HG03558 (cell line): Measurements from ENCODE around the gene PAFAH2.
A peak's percentile ranks its signal among the peaks of the same experiment; 100 is the strongest.

Source experiments
- ATAC-seq: cut with Tn5 transposase; IDR thresholded peaks from one replicate; pipeline ENCODE4 v1.9.1; 2021; ENCODE audit warnings: moderate number of reproducible peaks; ENCODE audit not compliant: unreplicated experiment; ENCODE audit errors: extremely low read depth

Gene PAFAH2

DNA sequence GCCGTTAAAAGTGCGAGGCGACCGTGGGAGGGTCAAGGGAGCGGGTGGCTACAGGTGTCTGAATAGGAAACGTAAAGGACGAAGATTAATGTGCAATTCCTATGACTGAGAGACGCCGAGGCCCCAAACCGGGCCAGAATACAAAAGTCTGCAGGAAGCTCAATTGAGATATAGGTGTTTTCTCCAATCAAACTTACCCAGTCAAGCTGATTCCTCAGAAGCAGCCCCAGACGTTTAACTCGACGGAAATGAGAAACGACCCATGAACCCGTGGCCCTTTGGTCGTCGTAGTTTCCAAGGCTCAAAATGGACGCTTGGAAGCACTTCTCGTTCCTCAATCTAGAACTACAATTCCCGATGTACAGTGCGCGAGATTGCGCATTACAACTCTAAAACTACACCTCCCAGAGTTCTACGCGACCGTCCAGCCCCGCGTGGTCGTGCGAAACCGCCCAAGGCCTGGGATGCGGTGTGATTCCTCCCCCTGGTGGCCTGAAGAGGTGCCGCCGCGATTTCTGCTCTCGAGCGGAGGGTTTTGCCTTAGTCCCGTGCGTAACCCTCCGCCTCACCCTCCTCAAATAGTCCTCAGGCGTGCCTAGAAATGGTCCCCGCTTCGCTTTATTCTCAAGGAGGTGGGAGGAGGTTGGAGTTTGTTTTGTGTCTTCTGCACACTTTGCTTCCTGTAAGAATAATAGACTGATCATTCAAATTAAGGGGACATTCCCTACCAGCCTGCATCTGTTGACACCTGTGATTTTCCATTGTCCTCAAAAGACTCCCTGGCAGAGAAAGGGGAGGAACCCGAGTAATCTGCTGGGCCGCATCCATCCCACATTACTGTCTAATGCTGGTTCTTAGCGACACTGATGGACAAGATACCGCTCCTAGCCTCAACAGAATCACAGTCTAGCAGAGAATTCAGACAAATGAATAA is at the start of gene PAFAH2:
PAFAH2 (minus strand) TSS at position 236 of the 934 bp plus-strand sequence. CDS start 7,247 bp downstream, outside the sequence.
- peak; percentile 89 for ATAC-seq

DNA sequence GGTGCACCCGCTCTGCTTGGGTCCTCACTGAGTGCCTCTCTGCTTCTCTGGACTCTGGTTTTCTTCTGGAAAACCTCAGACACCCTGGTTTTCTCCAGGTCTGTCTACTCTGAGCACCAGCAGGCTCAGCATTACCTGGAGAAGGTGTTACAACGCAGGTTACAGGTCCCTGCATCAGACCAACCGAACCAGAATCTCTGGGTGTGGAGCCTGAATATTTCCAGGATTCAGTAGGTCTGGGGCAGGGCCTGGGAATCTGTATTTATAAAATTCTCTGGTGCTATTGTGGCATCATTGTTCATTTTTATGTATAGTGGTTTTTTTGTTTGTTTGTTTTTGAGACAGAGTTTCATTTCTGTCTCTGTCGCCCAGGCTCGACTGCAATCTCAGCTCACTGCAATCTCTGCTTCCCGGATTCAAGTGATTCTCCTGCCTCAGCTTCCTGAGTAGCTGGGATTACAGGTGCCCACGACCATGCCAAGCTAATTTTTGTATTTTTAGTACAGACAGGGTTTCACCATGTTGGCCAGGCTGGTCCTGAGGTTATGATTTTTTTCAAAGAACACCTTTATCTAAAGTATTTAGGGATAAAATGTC is 49.5 kb upstream of the PAFAH2 start:
- ATAC-seq = no peak

DNA sequence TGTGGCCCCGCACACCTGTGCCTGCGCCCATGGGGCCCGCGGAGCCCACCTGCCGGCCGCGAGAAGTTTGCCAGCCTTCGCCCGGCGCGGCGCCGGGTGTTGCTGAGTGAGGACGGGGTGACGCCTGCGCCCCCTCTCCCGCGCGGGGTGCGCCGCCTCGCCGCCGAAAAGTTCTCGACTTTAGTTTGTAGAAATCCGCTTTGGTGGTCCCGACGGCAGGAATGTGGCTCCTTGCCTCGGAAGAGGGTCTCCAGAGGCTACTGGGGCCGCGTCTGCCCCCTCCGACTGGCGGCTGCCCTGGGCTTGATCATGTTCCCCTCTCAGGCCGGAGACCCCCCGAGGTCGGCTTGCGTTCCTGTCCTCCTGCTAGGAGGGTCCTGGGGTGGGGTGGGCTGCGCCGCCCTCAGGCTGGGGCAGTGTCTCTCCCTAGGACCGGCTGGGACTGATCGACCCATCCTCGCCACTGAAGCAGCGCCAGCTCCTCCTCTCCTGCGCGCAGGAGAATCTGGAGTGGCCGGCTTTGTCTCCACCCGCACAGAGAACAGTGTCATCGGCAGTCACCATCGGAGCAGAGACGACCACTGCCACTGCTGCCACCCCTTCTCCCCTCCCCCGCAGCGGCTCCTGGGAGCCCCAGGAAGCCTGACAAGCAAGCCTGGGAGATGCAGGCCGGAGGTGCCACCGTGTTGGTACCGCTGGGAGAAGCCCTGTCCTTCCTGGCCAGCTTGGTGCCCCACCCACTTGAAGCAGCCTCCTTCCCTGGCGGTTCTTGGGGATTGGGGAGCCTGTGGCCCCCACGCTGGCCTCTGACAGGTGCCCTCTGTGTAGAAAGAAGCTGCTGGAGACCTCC is 48.6 kb upstream of the PAFAH2 start:
- ATAC-seq = no peak

DNA sequence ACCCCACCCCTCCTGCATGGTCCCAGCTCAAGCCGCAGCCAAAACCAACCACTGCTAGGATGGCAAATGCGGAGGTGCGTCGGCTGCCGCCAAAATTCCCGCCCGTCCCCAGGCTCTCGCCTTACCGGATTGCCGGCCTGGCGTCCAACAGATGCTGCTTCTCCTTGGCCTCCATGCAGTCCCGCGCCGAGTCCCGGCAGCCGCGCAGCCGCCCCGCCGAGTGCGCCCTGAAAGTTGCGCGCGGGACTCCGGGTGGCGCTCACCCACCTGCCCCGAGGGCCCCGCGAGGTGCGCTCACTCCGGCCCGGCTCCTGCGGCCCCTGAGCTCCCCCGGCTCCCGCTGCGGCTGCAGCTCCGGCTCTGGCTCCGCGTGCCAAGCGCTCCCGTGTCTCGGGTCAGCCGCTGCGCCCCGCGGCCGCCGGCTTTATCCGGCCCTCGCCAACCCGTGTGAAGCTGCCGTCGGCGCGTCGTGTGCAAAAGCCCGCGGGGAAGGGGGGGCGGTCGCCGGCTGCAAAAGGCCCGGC is 47.9 kb upstream of the PAFAH2 start, which contains the start of gene SLC30A2:
SLC30A2 (minus strand) TSS at position 397 of the 524 bp plus-strand sequence; CDS start at position 175, 222 bp downstream.
- ATAC-seq = no peak

DNA sequence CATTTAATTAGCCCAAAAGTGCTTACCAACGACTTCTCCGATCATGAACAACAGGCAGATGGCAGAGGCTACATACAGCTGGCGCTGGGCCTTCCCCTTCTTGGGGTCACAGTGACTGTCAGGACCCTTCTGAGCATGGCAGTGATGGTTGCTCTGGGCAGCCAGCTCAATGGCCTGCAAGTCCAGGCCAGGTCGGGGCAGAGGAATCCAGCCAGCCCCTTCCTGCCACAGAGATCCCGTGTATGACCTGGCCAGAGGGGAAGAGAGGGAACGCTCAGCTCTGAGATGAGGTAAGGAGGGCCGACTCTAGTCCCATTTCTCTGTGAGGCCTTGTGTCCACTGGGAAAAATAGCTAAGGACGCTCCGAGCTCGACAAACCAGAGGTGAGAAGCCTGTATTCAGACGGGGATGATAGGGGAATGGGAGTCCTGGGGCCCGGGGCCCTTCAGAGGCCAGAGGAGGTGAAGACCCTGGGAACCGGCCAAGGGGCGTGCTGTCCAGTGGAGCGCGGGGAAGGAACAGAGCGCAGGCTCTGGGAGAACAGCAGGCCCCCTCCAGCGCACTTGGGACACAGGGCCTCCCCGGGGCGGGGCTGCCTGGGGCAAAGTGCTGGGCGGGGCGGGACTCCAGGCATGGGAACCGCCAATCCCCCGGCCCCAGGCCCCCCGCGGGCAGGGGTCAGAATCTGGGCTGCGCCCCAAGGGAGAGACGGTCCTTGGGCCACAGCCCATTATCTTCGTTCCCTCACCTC is 47.3 kb upstream of the PAFAH2 start:
- no peak for ATAC-seq

DNA sequence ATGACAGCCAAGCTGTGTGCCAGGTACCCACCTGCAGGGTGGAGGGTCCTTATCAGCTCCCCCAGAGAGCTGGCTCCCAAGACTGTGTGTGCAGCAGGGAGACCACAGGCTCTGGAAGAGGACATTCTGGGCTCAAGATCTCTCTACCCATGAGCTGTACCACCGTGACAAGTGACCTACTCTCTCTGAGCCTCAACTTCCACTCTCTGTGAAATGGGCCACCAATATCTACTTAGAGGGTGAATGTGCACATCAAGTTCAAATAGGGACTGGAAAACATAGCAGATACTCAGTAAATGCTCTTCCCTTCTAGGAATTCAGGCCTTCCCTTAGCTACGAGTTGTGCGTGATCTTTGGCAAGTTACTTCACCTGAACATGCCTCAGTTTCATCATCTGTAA is 46.6 kb upstream of the PAFAH2 start:
- ATAC-seq = no peak

DNA sequence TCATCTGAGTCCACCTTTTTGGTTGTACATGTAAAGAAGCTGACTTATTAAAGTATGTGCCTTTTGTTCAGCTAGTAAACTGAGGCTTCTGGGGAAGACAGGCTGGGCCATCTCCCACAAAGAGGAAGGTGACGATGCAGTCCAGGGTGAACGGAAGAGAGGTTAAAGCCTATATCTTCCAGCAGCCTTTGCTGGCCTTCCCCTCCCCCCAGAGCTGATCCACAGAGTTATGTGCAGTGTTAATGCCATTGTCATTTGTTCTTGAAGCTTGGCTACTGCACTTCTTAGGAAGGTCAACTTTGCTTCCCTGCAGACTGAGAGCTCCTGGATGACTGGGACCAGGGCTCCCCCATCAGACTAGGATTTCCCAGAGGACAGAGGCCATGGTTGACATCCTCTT is 45.9 kb upstream of the PAFAH2 start:
- no peak for ATAC-seq

DNA sequence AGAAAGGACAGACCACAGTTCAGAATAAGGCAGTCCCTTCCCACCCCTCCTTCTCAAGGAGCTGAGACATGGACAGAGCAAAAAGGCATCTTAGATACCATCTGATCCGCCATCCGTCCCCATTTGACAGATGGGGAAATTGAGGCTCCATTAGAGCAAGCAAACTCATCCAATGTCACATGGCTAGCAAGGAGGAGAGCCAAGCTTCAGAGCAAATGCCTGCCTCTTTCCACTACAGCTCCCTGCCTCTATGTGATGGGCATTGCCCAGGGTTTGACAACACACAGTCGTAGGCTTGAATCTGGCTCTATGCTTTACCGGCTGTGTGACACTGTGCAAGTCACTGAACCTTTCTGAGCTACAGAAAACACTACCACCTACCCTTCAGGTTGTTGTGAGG is 44.1 kb upstream of the PAFAH2 start:
- ATAC-seq = no peak

DNA sequence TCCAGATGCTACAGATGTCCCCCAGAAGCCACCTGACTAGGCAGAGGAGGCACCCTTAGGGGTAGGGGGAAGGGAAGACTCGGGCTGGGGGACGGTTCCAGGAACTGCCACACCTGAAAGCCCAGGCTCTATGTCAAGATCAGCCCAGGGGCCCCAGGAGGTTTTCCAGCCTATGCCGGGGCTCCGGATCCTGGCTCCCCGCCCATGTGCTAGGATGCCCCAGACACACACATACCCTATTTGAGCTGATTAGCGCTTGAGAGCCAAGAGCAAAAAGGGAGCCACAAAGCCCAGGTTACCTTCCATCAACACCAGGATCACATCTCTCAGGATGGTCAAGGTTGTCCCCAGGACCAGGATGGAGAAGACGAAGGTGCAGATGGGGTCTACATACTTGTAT is 43.5 kb upstream of the PAFAH2 start:
- ATAC-seq = no peak

DNA sequence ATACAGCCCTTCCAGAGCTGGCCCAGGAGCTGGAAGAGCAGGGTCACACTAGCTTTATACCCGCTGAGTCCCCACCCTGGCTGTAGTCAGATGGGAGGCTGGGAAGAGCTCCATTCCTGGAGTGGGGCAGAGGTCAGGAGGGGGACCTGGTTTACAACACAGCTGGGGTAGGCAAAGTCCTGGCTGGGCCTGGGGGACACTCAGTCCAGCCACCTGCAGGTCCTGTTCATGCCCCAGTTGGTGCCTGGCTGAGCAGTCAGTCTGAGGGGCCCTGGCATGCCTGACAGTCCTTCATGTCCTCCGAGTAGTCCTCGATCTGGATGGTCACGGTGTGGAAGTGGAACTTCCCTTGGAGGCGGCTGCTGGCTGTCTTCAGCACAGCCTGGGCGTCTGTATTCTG is 41.0 kb upstream of the PAFAH2 start:
- no peak for ATAC-seq

DNA sequence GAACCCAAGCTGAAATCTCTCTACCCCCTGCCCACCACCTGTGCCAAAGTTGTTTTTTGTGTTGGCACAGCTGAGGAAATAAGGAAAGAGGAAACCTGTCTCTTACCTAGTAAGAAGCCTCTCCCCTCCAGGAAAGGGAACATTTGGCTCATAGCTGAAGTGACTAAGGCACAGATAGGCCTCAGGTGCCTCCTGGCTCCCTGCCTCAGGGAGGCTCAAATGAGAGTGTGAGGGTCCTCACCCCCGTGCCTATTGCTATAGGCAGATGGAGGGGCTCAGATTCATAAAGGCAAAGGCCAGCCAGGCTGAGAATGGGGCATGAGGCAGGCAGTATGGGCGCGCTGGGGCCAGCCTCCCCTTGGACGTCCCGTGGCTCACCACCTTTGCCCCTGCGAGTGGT is 40.6 kb upstream of the PAFAH2 start:
- no peak for ATAC-seq

DNA sequence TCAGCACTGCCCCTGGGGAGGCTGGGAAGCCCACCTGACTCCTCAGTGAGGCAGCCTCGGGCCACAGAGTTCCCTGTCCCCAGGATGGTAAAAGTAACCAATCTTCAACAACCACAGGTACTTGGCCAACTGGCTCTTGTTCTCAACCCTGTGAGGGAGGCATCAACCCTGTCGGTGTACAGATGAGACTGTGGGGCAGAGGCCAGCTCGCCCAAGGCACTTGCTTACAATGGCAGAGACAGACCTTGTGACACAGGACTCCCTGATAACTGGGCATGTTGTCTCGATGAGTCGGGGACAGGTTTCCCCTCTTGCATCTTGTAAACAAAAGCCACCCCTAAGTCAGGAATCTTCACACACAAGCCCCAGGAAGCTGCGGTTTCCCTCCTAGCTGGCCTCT is 40.0 kb upstream of the PAFAH2 start:
- ATAC-seq = no peak

DNA sequence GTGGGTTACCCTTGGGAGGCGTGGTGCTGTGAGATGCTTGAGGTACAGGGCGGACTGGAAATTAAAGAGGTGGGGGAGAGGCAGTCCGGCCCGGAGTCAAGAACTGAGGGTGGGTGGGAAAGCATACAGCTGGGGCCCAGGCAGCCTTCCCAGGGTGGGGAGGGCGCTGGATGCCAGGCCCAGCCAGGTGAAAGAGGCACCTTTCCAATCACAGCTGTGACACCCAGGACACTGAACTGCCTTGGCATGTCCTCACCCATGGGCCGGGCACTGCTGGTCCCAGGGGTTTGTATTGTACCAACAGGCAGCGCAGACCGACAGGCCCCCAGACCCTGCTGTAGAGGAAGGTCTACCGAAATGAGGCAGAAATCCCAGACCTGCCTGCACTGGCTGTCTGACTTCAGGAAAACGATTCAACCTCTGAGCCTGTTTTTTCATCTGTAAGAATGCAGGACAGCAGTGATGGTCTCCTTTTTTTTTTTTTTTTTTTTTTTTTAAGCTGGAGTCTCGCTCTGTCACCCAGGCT is 39.0 kb upstream of the PAFAH2 start:
- ATAC-seq = no peak

DNA sequence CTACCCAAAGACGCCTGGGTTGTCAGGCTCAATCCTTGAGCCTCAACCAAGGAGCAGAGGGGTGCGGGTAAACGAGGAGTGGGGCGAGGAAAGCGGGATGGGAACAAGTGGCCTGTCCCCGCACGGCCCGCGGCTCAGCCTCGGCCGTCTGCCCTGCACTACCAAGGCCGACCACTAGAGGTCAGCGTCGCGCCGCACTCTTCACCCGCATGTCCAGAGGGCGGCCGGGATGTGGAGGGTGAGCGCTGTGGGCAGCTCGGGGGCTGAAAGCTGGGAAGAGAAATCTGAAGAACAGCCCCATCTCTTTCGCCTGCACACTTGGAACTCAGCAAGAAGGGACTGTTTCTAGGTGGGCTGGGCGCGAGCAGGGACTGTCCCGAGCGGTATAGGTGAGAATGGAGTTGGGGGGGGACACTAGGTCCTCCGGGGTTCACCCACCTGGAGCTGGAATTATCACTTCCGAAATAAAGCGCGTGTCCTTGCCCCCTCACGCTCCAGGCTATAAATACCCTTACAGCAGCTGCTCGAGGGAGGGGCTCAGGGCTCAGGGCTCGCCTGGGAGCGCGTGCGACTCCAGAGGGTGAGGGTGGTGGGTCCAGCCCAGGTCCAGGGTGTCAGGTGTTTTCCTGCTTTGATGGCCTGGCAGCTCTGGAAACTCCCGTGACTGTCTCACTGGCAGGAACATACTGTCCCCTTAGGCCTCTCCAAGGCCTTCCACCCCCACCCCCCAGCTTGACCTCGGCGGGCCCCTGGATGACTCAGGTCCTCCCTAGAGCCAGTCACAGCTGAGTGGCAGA is 38.3 kb upstream of the PAFAH2 start:
- no peak for ATAC-seq

DNA sequence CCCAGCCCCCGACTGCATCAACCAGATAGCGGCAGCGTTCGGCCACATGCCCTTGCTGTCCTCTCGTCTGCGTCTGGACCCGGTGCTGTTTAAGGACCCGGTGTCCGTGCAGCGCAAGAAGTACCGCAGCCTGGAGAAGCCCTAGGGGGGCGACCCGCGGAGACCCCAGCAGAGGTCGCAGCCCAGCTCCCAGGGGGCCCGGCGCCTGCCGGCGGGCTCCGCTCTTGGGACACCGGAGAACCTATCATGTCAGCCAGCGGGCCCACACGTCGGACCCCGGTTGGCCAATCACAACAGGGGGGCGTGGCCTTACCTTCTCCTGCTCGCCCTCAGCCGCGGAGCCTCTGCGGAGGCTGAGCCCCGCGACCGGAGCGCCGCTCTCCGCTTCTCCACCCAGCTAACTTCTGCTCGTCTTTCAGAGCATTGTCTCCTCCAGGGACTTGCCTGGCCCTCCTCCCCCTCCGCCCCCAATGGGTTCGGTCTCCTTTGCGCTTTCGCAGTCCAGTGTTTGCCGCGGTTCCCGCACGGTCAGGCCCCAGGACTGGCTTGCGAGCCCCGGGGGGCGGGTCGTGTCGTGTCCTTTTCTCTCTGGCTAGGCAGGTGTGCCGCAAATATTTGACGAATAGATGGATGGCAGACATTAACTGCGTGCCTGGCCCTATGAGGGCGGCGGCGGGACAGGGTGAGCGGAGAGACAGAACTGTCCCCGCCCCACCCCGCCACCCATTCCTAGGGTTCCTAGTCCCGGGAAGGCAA is 37.5 kb upstream of the PAFAH2 start:
- ATAC-seq = peak; percentile 55

DNA sequence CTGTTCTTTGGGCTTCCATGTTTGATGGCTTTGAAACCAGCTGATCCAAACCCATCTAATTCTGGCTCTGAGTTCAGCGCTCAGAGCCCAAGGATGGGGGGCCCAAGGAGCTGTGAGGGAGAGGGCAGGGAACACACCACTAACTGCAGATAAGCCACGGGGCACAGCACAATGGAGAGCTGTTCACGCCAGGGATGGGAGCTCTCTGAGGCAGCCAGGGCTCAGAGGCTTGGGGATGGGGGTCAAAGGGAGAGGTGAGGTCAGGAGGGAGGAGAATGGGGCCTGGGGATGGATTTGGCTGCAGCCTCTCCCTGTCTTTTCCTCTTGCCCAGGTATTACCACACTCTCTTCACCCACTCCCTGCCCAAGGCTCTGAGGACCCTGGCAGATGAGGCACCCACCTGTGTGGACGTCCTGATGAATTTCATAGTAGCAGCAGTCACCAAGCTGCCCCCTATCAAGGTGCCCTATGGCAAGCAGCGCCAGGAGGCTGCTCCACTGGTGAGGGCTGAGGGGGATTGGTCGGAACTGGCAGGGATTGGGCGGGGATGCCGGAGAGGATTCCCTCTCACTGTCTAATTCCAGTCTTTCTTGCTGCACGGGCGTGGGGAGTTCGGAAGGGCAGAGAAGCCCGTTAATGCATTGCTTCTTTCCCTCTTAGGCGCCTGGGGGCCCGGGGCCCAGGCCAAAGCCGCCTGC is 36.8 kb upstream of the PAFAH2 start:
- no peak for ATAC-seq

DNA sequence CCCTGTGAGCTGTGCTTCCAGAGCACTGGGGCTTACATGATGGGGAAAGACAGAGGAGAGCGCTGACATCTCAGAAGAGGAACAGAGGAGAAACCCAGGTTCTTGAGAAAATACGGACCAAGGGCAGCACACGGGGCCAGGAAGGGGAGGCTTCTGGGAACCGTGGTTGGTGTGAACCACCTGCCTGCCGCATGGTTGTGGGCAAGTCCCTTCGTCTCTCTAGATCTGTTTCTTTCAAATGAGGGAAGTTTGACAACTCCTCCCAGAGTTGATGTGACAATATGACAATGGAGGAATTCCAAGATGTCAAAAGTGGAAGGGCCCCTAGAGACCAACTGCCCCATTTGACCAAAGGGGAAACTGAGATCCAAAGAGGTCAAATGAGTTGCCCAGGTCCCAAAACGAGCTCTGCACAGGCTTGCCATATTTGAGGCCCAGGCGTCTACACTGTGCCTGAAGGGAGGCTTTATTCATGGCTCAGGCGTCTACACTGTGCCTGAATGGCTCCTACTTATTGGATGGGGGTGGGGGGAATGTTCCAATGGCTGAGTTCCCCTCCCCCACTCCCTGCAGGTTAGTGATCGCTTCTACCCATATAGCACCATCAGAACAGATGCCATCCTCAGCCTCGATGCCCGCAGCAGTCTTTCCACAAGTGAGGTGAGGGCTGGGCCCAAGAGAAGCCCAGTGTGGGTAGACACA is 34.9 kb upstream of the PAFAH2 start:
- ATAC-seq = no peak
